H1 (cell line): ENCODE data around the gene ZCWPW2. TPM values are rescaled to one million over a fixed set of nuclear protein-coding genes. Genes with fewer than 3 reads are reported as not detected.

Experiments used
- CTCF ChIA-PET: fragments of 300-600 bp; sonication (Branson Sonifier 250); formaldehyde crosslinking; loops from one replicate; lab custom pipeline; 2021; ENCODE audit not compliant: partially characterized antibody; lab: Charles Lee
- POLR2A ChIA-PET: fragments of 300-600 bp; sonication (Branson Sonifier 250); formaldehyde crosslinking; loops from one replicate; lab custom pipeline; 2021; ENCODE audit warnings: inconsistent platforms; ENCODE audit not compliant: partially characterized antibody; lab: Charles Lee
- DNase-seq, 2 experiments: peaks; one replicate each; pipeline versions ENCODE4 v3.0.0 to v3.0.0-alpha.2; 2010 to 2022; ENCODE audit warnings: low spot score in 2 of 2, low read depth in 1 of 2, mixed read lengths in 1 of 2
- FAIRE-seq: peaks from 2 replicates; lab custom pipeline; 2011; peaks lifted over from hg19 to GRCh38; lab: Jason Lieb, UNC
- H2AFZ ChIP-seq: 2 replicates; pipeline ENCODE4 v1.8.1; 2012; ENCODE audit warnings: low read length, inconsistent platforms
- H2AK5ac ChIP-seq: 2 replicates; pipeline ENCODE4 v1.6.1; 2013; ENCODE audit warnings: low read depth, low read length
- H2BK120ac ChIP-seq: replicated peaks from 2 replicates; pipeline ENCODE3; 2013; ENCODE audit warnings: low read depth, low read length, inconsistent platforms
- H2BK12ac ChIP-seq: 2 replicates; pipeline ENCODE4 v1.6.1; 2013; ENCODE audit warnings: low read depth, low read length
- H2BK15ac ChIP-seq: 2 replicates; pipeline ENCODE4 v1.6.1; 2013; ENCODE audit warnings: low read length
- H2BK20ac ChIP-seq: 2 replicates; pipeline ENCODE4 v1.6.1; 2013; ENCODE audit warnings: low read length
- H2BK5ac ChIP-seq: 2 replicates; pipeline ENCODE4 v1.6.1; 2013; ENCODE audit warnings: low read depth, low read length
- H3K14ac ChIP-seq: 2 replicates; pipeline ENCODE4 v1.6.1; 2013; ENCODE audit warnings: inconsistent platforms; ENCODE audit not compliant: insufficient read length
- H3K18ac ChIP-seq: 2 replicates; pipeline ENCODE4 v1.6.1; 2013; ENCODE audit warnings: low read length; ENCODE audit errors: extremely low read depth
- H3K23ac ChIP-seq: 2 replicates; pipeline ENCODE4 v1.6.1; 2013; ENCODE audit warnings: inconsistent platforms; ENCODE audit not compliant: insufficient read length
- H3K23me2 ChIP-seq: 2 replicates; pipeline ENCODE4 v1.6.1; 2013; ENCODE audit warnings: low read depth, low read length
- H3K27ac ChIP-seq: 2 replicates; pipeline ENCODE4 v1.6.1; 2011; ENCODE audit warnings: low read depth, low read length, inconsistent platforms
- H3K27me3 ChIP-seq, 4 experiments: replicated peaks in 1 of 4; 1 replicate in 1 of 4; 2 replicates in 3 of 4; pipeline versions ENCODE4 v1.6.1 to v1.8.1; 2011 to 2013; ENCODE audit warnings: low read length in 3 of 4, mild to moderate bottlenecking in 3 of 4, inconsistent platforms in 2 of 4, mixed read lengths in 2 of 4, moderate library complexity in 1 of 4; ENCODE audit not compliant: control insufficient read depth in 3 of 4, insufficient read depth in 3 of 4; ENCODE audit errors: extremely low read depth in 1 of 4
- H3K36me3 ChIP-seq, 4 experiments: 2 replicates each; pipeline versions ENCODE4 v1.6.1 to v1.8.1; 2011 to 2013; ENCODE audit warnings: mild to moderate bottlenecking in 4 of 4, low read length in 3 of 4, moderate library complexity in 2 of 4, control low read depth in 1 of 4, inconsistent platforms in 1 of 4; ENCODE audit not compliant: insufficient read depth in 4 of 4, control insufficient read depth in 2 of 4
- H3K4ac ChIP-seq: replicated peaks from 2 replicates; pipeline ENCODE3; 2013; ENCODE audit warnings: low read length, low read depth, mixed read lengths, inconsistent platforms; ENCODE audit not compliant: insufficient read length
- H3K4me1 ChIP-seq, 4 experiments: replicated peaks in 1 of 4; 1 replicate in 1 of 4; 2 replicates in 3 of 4; pipeline versions ENCODE4 v1.6.1 to v1.8.1; 2011 to 2013; ENCODE audit warnings: low read length in 3 of 4, inconsistent platforms in 2 of 4, mixed read lengths in 1 of 4; ENCODE audit not compliant: insufficient read depth in 4 of 4, control insufficient read depth in 3 of 4
- H3K4me2 ChIP-seq, 2 experiments: 2 replicates each; pipeline versions ENCODE4 v1.6.1 to v1.8.1; 2011 to 2013; ENCODE audit warnings: low read depth in 2 of 2, low read length in 2 of 2, control low read depth in 1 of 2, inconsistent platforms in 1 of 2, mild to moderate bottlenecking in 1 of 2; ENCODE audit not compliant: insufficient read depth in 1 of 2
- H3K4me3 ChIP-seq, 4 experiments: fragments of 200-600, 300-600 bp in 1 of 4; sonication (generic), shearing (Covaris generic), sonication (Bioruptor Twin) in 1 of 4; 2 replicates each; pipeline versions ENCODE4 v1.5.1 to v1.8.1; 2011 to 2016; ENCODE audit warnings: low read length in 4 of 4, low read depth in 3 of 4, control low read depth in 2 of 4, inconsistent platforms in 2 of 4, mild to moderate bottlenecking in 2 of 4, mixed read lengths in 1 of 4, moderate library complexity in 1 of 4; ENCODE audit not compliant: insufficient read depth in 2 of 4; ENCODE audit errors: extremely low read depth in 1 of 4
- H3K56ac ChIP-seq: replicated peaks from 2 replicates; pipeline ENCODE3; 2013; ENCODE audit warnings: low read depth, mild to moderate bottlenecking, mixed read lengths, low read length, inconsistent platforms; ENCODE audit not compliant: insufficient read length
- H3K79me1 ChIP-seq: 2 replicates; pipeline ENCODE4 v1.6.1; 2013; ENCODE audit warnings: low read depth, low read length, control low read depth
- H3K79me2 ChIP-seq, 2 experiments: 2 replicates each; pipeline versions ENCODE4 v1.6.1 to v1.8.1; 2012 to 2013; ENCODE audit warnings: low read length in 2 of 2, mild to moderate bottlenecking in 2 of 2, inconsistent platforms in 1 of 2; ENCODE audit not compliant: insufficient read depth in 2 of 2, control insufficient read depth in 1 of 2
- H3K9ac ChIP-seq, 4 experiments: replicated peaks in 1 of 4; 1 replicate in 1 of 4; 2 replicates in 3 of 4; pipeline versions ENCODE4 v1.6.1 to v1.8.1; 2011 to 2013; ENCODE audit warnings: low read depth in 3 of 4, low read length in 3 of 4, control low read depth in 2 of 4, mild to moderate bottlenecking in 2 of 4, moderate library complexity in 2 of 4, inconsistent platforms in 1 of 4; ENCODE audit errors: extremely low read depth in 1 of 4
- H3K9me3 ChIP-seq, 2 experiments: 2 replicates each; pipeline versions ENCODE4 v1.6.1 to v1.8.1; 2012 to 2013; ENCODE audit warnings: mild to moderate bottlenecking in 2 of 2, moderate library complexity in 2 of 2, control low read depth in 1 of 2, inconsistent platforms in 1 of 2, low read depth in 1 of 2, low read length in 1 of 2, mixed read lengths in 1 of 2; ENCODE audit not compliant: insufficient read depth in 2 of 2
- H4K20me1 ChIP-seq, 2 experiments: replicated peaks in 1 of 2; 2 replicates each; pipeline versions ENCODE3 to v1.8.1; 2011 to 2013; ENCODE audit warnings: inconsistent platforms in 2 of 2, low read length in 2 of 2, mild to moderate bottlenecking in 1 of 2; ENCODE audit not compliant: insufficient read depth in 2 of 2, control insufficient read depth in 1 of 2
- H4K5ac ChIP-seq: 2 replicates; pipeline ENCODE4 v1.6.1; 2013; ENCODE audit warnings: low read length, low read depth, mixed read lengths, inconsistent platforms; ENCODE audit not compliant: insufficient read length
- H4K8ac ChIP-seq: 2 replicates; pipeline ENCODE4 v1.8.0; 2013; ENCODE audit warnings: mild to moderate bottlenecking, moderate library complexity, low read length, inconsistent platforms; ENCODE audit not compliant: insufficient read depth; ENCODE audit errors: extremely low read depth
- H4K91ac ChIP-seq: replicated peaks from 2 replicates; pipeline ENCODE3; 2013; ENCODE audit warnings: low read length, mixed read lengths, inconsistent platforms; ENCODE audit not compliant: insufficient read length
- CBX5 ChIP-seq: fragments of 300-800, 300-1000 bp; sonication (generic); IDR thresholded peaks from 2 replicates; pipeline ENCODE4 v1.7.1; 2016; ENCODE audit warnings: antibody characterized with exemption, low read length, low read depth
- E2F6 ChIP-seq: IDR thresholded peaks from 2 replicates; pipeline ENCODE4 v1.6.1; 2012; ENCODE audit warnings: inconsistent platforms
- JUN ChIP-seq: IDR thresholded peaks from 2 replicates; pipeline ENCODE4 v1.6.1; 2011; ENCODE audit warnings: low read depth, mild to moderate bottlenecking, improper control_type of control experiment, low read length
- NRF1 ChIP-seq: IDR thresholded peaks from 2 replicates; pipeline ENCODE4 v1.6.1; 2011; ENCODE audit warnings: mild to moderate bottlenecking, low read depth, low read length, improper control_type of control experiment
- PHF8 ChIP-seq: fragments of 200-600 bp; sonication (generic); conservative IDR thresholded peaks from 2 replicates; pipeline ENCODE4 v1.7.1; 2012; ENCODE audit warnings: low read depth, mild to moderate bottlenecking, inconsistent platforms, low read length, moderate library complexity
- POLR2AphosphoS5 ChIP-seq: IDR thresholded peaks from 2 replicates; pipeline ENCODE4 v1.6.1; 2011; ENCODE audit warnings: low read depth, low read length
- RNF2 ChIP-seq: fragments of 200-900, 300-1000 bp; sonication (generic); IDR thresholded peaks from 2 replicates; pipeline ENCODE4 v1.7.1; 2016; ENCODE audit warnings: borderline replicate concordance, low read depth, mild to moderate bottlenecking, antibody characterized with exemption, low read length; ENCODE audit not compliant: poor library complexity, severe bottlenecking; ENCODE audit errors: missing control alignments
- SIN3A ChIP-seq, 2 experiments: IDR thresholded peaks in 1 of 2; conservative IDR thresholded peaks in 1 of 2; 2 replicates each; pipeline ENCODE4 v1.6.1; 2011 to 2012; ENCODE audit warnings: low read length in 2 of 2, improper control_type of control experiment in 1 of 2, low read depth in 1 of 2, mild to moderate bottlenecking in 1 of 2
- WGBS, 2 experiments: shearing (Covaris generic) in 1 of 2; methylation state at CpG; one replicate each; pipeline versions ENCODE4 v1.1.6 to v1.1.7; 2013 to 2015; ENCODE audit warnings: low lambda C conversion rate in 2 of 2, mixed read lengths in 2 of 2, inconsistent platforms in 1 of 2, low coverage in 1 of 2, missing lambda C conversion rate in 1 of 2; ENCODE audit not compliant: insufficient replicate concordance in 2 of 2, insufficient coverage in 1 of 2, insufficient read length in 1 of 2; ENCODE audit errors: extremely low coverage in 1 of 2, missing lambda C conversion rate in 1 of 2; 5-methylcytosine and 5-hydroxymethylcytosine counted together
- polyA plus RNA-seq, 7 experiments: library from polyadenylated mRNA; depleted of rRNA in 3 of 7; stranded (reverse) in 5 of 7; unstranded in 2 of 7; fragments of >200 nt in 5 of 7; fragments of 200-250 nt in 2 of 7; gene quantifications; 1 replicate in 5 of 7; 2 replicates in 1 of 7; 4 replicates in 1 of 7; pipeline versions ENCODE4 v1.2.1 to v1.2.3, GENCODE V29; 2011 to 2013; ENCODE audit warnings: missing spikeins in 2 of 7, mixed read lengths in 2 of 7
- total RNA-seq: library from RNA; stranded (reverse); fragmentation: NEBNext Ultra II Directional; extraction: Animal tissue kit (Norgen Biotek cat#: 25700); gene quantifications from 2 replicates; pipeline ENCODE4 v1.2.1, GENCODE V29; 2021

The ZCWPW2 gene
- total and polyA plus RNA-seq, 2 of the 8 experiments (the other 6 are each of a cell fraction or from before 2014, with no cell fraction given), result 0.11 to 0.39 TPM

GRCh38 chr3:28521663-28522062 is 173.1 kb downstream of the ZCWPW2 start:
- no peak for FAIRE-seq
- Histone ChIP-seq H4K8ac (no peak overlapping the region), H3K27ac (no peak overlapping the region), H4K91ac (no peak overlapping the region), H2AK5ac (no peak overlapping the region), H2BK120ac (no peak overlapping the region), H3K36me3 (no peaks in the 10 kb centered on the region), H2BK5ac (no peak overlapping the region), H3K23me2 (no peaks in the 10 kb centered on the region), H3K56ac (no peak overlapping the region), H3K14ac (no peak overlapping the region), H4K20me1 (no peaks in the 10 kb centered on the region), H2BK12ac (no peak overlapping the region), H3K9me3 (no peaks in the 10 kb centered on the region), H2BK15ac (no peak overlapping the region), H2BK20ac (no peak overlapping the region), H3K4me2 (no peak overlapping the region), H3K79me2 (no peaks in the 10 kb centered on the region), H2AFZ (no peak overlapping the region), H3K18ac (no peak overlapping the region), H3K27me3 (no peaks in the 10 kb centered on the region), H3K4me1 (no peaks in the 10 kb centered on the region), H3K23ac (no peak overlapping the region), H3K9ac (no peak overlapping the region), H3K4ac (no peak overlapping the region), H3K79me1 (no peaks in the 10 kb centered on the region), H3K4me3 (no peak overlapping the region), H4K5ac (no peak overlapping the region)
- TF ChIP-seq POLR2AphosphoS5 (no peak), NRF1 (no peak), PHF8 (no peak), CBX5 (no peak), E2F6 (no peak), JUN (no peak), SIN3A (conservative IDR thresholded peaks at IDR 0.05 in 1 of 2, IDR thresholded peaks at IDR 0.05 in 1 of 2; ENCODE audit: low read depth in 1 of 2, low read length in 2 of 2) (no peak), RNF2 (no peak)
- ChIA-PET CTCF (interaction anchor here (0.6 kb wide), 1 partner anchor 772 kb away, joined by 3 read pairs; no protein-coding TSS in a partner anchor), POLR2A (no interaction called here)
- WGBS, 2 experiments, result 88% methylated on average over 3 of the region's 3 CpGs; no CpG with 5 or more reads in 1 of the 2 experiments
- DNase-seq, result no peak
